ENCODE measurements around the gene CFAP410.

DNA sequence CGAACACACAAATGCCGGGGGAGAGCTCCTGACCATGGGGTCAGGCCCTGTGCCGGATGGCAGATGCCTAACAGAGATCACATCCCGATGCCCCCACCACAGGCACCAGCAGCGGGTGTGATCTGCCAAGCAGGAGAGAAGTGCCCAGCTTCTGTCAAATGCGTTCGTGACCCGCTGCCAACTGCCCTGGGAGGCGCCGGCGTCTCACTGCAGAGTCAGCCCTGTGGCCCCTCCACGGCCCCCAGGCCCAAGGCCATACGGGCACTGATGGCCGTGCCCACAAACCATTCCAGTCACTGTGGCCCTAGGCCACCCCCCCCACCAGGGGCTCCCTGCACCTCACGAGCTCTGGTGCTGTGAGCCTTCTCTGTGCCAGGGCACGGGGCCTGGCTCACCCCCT is 8.0 kb downstream of the CFAP410 start:
- no peak for TF ChIP-seq POLR2A (IDR thresholded peaks at IDR 0.05)
- no peak for TF ChIP-seq CTCF (IDR thresholded peaks at IDR 0.05)
- no peak for TF ChIP-seq POLR2AphosphoS5 (IDR thresholded peaks at IDR 0.05)

Data from breast epithelium (tissue), 3 donors.